HEK293T (cell line): ENCODE measurements around the gene HDAC9.

Experiments
- ARNT ChIP-seq: fragments of 450-650 bp; IDR thresholded peaks from 2 replicates; pipeline ENCODE4 v1.6.1; 2017; ENCODE audit warnings: mild to moderate bottlenecking
- BHLHE40 ChIP-seq: fragments of 450-650 bp; IDR thresholded peaks from 2 replicates; pipeline ENCODE4 v1.6.1; 2016; ENCODE audit warnings: mild to moderate bottlenecking, moderate library complexity, borderline replicate concordance
- FOXA1 ChIP-seq: fragments of 450-650 bp; IDR thresholded peaks from 2 replicates; pipeline ENCODE4 v1.6.1; 2016; ENCODE audit warnings: mild to moderate bottlenecking
- HDGF ChIP-seq: fragments of 450-650 bp; IDR thresholded peaks from 2 replicates; pipeline ENCODE4 v1.6.1; 2017; ENCODE audit warnings: antibody characterized with exemption, borderline replicate concordance
- L3MBTL2 ChIP-seq: fragments of 450-650 bp; conservative IDR thresholded peaks from 2 replicates; pipeline ENCODE4 v1.6.1; 2016; ENCODE audit warnings: mild to moderate bottlenecking
- LEF1 ChIP-seq: fragments of 450-650 bp; IDR thresholded peaks from 2 replicates; pipeline ENCODE4 v1.6.1; 2017; ENCODE audit warnings: mild to moderate bottlenecking, borderline replicate concordance
- NFRKB ChIP-seq: fragments of 450-650 bp; IDR thresholded peaks from 2 replicates; pipeline ENCODE4 v1.6.1; 2016; ENCODE audit warnings: mild to moderate bottlenecking, moderate library complexity
- SP1 ChIP-seq: fragments of 450-650 bp; IDR thresholded peaks from 2 replicates; pipeline ENCODE4 v1.6.1; 2017
- SUZ12 ChIP-seq: fragments of 450-650 bp; IDR thresholded peaks from 2 replicates; pipeline ENCODE4 v1.6.1; 2016; ENCODE audit warnings: mild to moderate bottlenecking

GRCh38 chr7:18828994-18829857 is 333.7 kb downstream of the HDAC9 start:
- TF ChIP-seq FOXA1 (no peak), SP1 (no peak), BHLHE40 (no peak), HDGF (no peak), ARNT (no peak), NFRKB (no peak), LEF1 (no peak), SUZ12 (no peak), L3MBTL2 (no peak)
